Vagina (tissue), 2 donors: ENCODE results near the gene LTK. TPM values are rescaled to one million over a fixed set of nuclear protein-coding genes. Genes with fewer than 3 reads are reported as not detected.

Source experiments
- DNase-seq, 2 donors: peaks; one replicate each; pipeline ENCODE4 v3.0.0-alpha.2; 2017; ENCODE audit errors: extremely low spot score in 2 of 2
- H3K27ac ChIP-seq: fragments of 200-600 bp; sonication (generic); one replicate; pipeline ENCODE4 v1.5.1; 2019
- H3K27me3 ChIP-seq: fragments of 200-600 bp; sonication (generic); one replicate; pipeline ENCODE4 v1.5.1; 2019
- H3K36me3 ChIP-seq, 2 donors: fragments of 200-600 bp; sonication (generic); one replicate each; pipeline ENCODE4 v1.5.1; 2017 to 2019
- H3K4me1 ChIP-seq: fragments of 200-600 bp; sonication (generic); one replicate; pipeline ENCODE4 v1.5.1; 2019
- H3K4me3 ChIP-seq, 2 donors: fragments of 200-600 bp; sonication (generic); 1 replicate in 1 of 2; 2 replicates in 1 of 2; pipeline ENCODE4 v1.5.1; 2016 to 2019
- H3K9me3 ChIP-seq: fragments of 200-600 bp; sonication (generic); one replicate; pipeline ENCODE4 v1.5.1; 2019
- POLR2A ChIP-seq, 2 donors: fragments of 450-650 bp; IDR thresholded peaks; one replicate each; pipeline ENCODE4 v1.6.1; 2017; ENCODE audit warnings: antibody characterized with exemption in 2 of 2, mild to moderate bottlenecking in 2 of 2, moderate library complexity in 2 of 2
- POLR2AphosphoS5 ChIP-seq, 2 donors: sonication (generic); formaldehyde crosslinking; IDR thresholded peaks; one replicate each; pipeline ENCODE4 v1.9.0; 2017; ENCODE audit warnings: antibody characterized with exemption in 2 of 2, mild to moderate bottlenecking in 2 of 2, low read depth in 1 of 2; ENCODE audit not compliant: insufficient read depth in 1 of 2
- intact Hi-C: fragments of 100-400 bp; cut with DNase I; formaldehyde crosslinking; loops from one replicate; pipeline ENCODE4 v1.15.1; 2023
- total RNA-seq: library from RNA; depleted of rRNA; stranded (reverse); fragments of >200 nt; gene quantifications from one replicate; pipeline ENCODE4 v1.2.3, GENCODE V29; 2016
- TF ChIP-seq, protein P1 (sequence below), 3 experiments: fragments of 450-650 bp in 2 of 3; fragments of 200-600 bp in 1 of 3; sonication (generic) in 1 of 3; IDR thresholded peaks; one replicate each; pipeline ENCODE4 v1.5.1; 2017 to 2019; ENCODE audit warnings: antibody characterized with exemption in 3 of 3, mild to moderate bottlenecking in 2 of 3, moderate library complexity in 2 of 3

LTK gene
- total RNA-seq, 1 donor from 2014 or later = 1.5 TPM

DNA sequence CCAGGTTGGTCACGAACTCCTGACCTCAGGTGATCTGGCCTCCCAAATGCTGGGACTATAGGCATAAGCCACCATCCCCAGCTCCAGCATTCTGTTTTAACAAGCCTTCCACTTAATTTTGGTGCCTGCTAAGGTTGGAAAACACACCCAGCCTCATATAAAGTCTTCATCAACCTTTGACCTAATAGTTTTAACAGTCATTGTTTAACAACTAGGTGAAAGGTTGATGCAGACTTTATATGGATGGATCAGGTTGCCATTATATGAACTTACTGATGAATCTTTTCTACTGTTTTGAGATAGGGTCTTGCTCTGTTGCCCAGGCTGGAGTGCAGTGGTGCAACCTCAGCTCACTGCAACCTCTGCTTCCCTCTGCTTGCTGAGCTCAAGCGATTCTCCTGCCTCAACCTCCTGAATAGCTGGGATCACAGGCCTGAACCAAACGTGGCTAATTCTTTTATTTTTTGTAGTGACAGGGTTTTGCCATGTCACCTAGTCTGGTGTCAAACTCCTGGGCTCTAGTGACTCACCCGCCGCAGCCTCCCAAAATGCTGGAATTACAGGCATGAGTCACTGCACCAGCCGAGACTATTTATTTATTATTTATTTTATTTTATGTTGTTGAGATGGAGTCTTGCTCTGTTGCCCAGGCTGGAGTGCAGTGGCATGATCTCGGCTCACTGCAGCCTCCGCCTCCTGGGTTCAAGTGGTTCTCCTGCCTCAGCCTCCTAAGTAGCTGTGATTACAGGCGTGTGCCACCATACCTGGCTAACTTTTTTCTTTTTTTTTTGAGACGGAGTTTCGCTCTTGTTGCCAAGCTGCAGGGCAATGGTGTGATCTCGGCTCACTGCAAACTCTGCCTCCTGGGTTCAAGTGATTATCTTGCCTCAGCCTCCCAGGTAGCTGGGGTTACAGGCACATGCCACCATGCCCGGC lies 33.5 kb upstream of the LTK start:
- peaks cover 14% of the 10 kb centered on the region for H3K4me1 ChIP-seq
- DNase-seq = no peak
- H3K27me3 ChIP-seq = no peaks in the 10 kb centered on the region
- no peak overlapping the region for H3K27ac ChIP-seq
- no peak overlapping the region for H3K4me3 ChIP-seq
- H3K36me3 ChIP-seq = no peaks in the 10 kb centered on the region
- intact Hi-C loops = no loop called here
- no peaks in the 10 kb centered on the region for H3K9me3 ChIP-seq
- TF ChIP-seq POLR2A (IDR thresholded peaks at IDR 0.05) = no peak

DNA sequence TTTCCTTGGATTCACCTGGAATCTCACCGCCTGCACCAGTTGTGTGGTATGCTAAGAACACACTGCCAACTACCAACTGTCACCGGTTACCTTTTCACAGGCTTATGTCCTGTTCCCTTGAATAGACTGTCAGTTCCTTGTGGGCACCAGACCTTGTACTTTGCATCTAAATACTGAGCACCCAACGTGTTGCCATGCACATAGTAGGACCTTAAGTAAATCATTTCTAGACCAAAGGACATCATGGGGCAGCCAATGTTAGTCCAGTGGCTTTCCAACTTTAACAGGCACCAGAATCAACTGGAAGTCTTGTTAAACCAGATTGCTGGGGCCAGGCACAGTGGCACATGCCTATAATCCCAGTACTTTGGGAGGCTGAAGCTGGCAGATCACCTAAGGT lies 31.6 kb upstream of the LTK start:
- no peak for DNase-seq
- no peaks in the 10 kb centered on the region for H3K27me3 ChIP-seq
- TF ChIP-seq POLR2AphosphoS5 (IDR thresholded peaks at IDR 0.05; ENCODE audit: insufficient read depth in 1 of 2, low read depth in 1 of 2) (no peak), POLR2A (IDR thresholded peaks at IDR 0.05) (no peak)
- TF ChIP-seq, protein P1, sequence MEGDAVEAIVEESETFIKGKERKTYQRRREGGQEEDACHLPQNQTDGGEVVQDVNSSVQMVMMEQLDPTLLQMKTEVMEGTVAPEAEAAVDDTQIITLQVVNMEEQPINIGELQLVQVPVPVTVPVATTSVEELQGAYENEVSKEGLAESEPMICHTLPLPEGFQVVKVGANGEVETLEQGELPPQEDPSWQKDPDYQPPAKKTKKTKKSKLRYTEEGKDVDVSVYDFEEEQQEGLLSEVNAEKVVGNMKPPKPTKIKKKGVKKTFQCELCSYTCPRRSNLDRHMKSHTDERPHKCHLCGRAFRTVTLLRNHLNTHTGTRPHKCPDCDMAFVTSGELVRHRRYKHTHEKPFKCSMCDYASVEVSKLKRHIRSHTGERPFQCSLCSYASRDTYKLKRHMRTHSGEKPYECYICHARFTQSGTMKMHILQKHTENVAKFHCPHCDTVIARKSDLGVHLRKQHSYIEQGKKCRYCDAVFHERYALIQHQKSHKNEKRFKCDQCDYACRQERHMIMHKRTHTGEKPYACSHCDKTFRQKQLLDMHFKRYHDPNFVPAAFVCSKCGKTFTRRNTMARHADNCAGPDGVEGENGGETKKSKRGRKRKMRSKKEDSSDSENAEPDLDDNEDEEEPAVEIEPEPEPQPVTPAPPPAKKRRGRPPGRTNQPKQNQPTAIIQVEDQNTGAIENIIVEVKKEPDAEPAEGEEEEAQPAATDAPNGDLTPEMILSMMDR (IDR thresholded peaks at IDR 0.05) = no peak
- no peak overlapping the region for H3K4me3 ChIP-seq
- no peaks in the 10 kb centered on the region for H3K36me3 ChIP-seq
- H3K4me1 ChIP-seq = peaks cover 14% of the 10 kb centered on the region
- intact Hi-C loops = no loop called here
- no peaks in the 10 kb centered on the region for H3K9me3 ChIP-seq
- no peak overlapping the region for H3K27ac ChIP-seq

DNA sequence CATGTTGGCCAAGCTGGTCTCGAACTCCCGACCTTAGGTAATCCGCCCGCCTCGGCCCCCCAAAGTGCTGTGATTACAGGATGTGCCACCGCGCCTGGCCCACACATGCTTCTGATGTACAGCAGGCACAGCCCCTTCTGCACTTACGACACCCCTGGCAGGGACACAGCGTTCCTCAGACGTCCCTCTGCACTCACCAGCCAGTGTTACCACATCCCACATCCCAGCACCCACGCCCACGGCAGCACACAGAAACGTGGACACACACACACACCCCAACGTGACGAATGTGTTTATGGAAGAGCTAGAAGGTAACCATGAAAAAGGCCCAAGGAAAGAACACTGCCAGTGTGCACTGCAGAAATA lies 31.0 kb upstream of the LTK start:
- H3K27me3 ChIP-seq = no peaks in the 10 kb centered on the region
- no peaks in the 10 kb centered on the region for H3K36me3 ChIP-seq
- peak overlapping the region; percentile 69 for H3K27ac ChIP-seq
- peaks cover 14% of the 10 kb centered on the region for H3K4me1 ChIP-seq
- peak overlapping the region; percentile 80 to 86 for H3K4me3 ChIP-seq
- DNase-seq = no peak
- TF ChIP-seq POLR2A (IDR thresholded peaks at IDR 0.05) (no peak), POLR2AphosphoS5 (IDR thresholded peaks at IDR 0.05; ENCODE audit: insufficient read depth in 1 of 2, low read depth in 1 of 2) (no peak)
- TF ChIP-seq, protein P1 (IDR thresholded peaks at IDR 0.05) = no peak
- H3K9me3 ChIP-seq = no peaks in the 10 kb centered on the region
- intact Hi-C loops = no loop called here

DNA sequence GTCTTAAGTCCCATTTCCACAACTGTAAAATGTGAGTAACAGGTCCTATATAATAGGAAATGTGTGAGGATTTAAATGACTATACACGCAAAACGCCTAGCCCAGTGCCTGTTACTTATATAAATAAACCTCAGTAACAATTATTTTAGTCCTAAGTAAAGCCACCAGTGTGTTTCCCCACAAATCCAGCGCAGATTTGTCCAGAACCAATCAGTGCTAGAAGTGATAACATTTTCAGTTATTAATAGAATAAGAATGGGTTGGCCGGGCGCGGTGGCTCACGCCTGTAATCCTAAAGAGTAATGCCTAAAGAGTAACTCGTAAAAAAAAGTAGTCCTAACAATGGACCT lies 29.9 kb upstream of the LTK start:
- DNase-seq = no peak
- H3K4me1 ChIP-seq = peaks cover 14% of the 10 kb centered on the region
- intact Hi-C loops = no loop called here
- H3K9me3 ChIP-seq = no peaks in the 10 kb centered on the region
- no peaks in the 10 kb centered on the region for H3K27me3 ChIP-seq
- H3K36me3 ChIP-seq = no peaks in the 10 kb centered on the region
- peak overlapping the region; percentile 69 for H3K27ac ChIP-seq
- TF ChIP-seq POLR2AphosphoS5 (IDR thresholded peaks at IDR 0.05; ENCODE audit: insufficient read depth in 1 of 2, low read depth in 1 of 2) (no peak), POLR2A (IDR thresholded peaks at IDR 0.05) (no peak)
- TF ChIP-seq, protein P1 (IDR thresholded peaks at IDR 0.05) = no peak
- peak overlapping the region; percentile 80 to 86 for H3K4me3 ChIP-seq

DNA sequence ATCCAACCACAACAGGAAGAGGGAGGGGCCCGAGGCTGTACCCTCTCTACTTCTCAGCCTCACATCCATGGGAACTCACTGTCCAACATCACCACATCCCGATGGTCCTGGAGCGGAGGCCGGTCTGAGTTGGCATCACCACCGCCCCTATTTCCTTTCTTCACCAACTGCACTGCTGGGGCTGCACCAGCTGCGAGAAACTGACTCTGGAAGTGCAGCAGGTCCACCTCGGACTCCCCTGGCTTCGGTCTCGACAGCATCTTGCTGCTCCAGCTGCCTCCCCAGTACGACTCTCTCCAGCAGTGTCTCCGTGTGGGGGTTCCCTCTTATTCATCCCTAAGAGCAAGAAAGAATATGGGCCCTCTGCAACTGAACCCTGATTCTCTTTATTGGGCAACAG lies 23.2 kb upstream of the LTK start:
- no peak overlapping the region for H3K27ac ChIP-seq
- H3K4me1 ChIP-seq = no peaks in the 10 kb centered on the region
- H3K27me3 ChIP-seq = no peaks in the 10 kb centered on the region
- H3K36me3 ChIP-seq = peaks cover 0 to 37% of the 10 kb centered on the region in 2 donors
- no peak for DNase-seq
- intact Hi-C loops = no loop called here
- H3K9me3 ChIP-seq = no peaks in the 10 kb centered on the region
- H3K4me3 ChIP-seq = no peak overlapping the region
- TF ChIP-seq, protein P1 (IDR thresholded peaks at IDR 0.05) = no peak
- no peak for TF ChIP-seq POLR2A (IDR thresholded peaks at IDR 0.05)
- no peak for TF ChIP-seq POLR2AphosphoS5 (IDR thresholded peaks at IDR 0.05; ENCODE audit: insufficient read depth in 1 of 2, low read depth in 1 of 2)
